H1 (cell line): ENCODE results near the gene CD52. TPM values are rescaled to one million over a fixed set of nuclear protein-coding genes. Genes with fewer than 3 reads are reported as not detected.

ENCODE experiments used
- CTCF ChIA-PET: fragments of 300-600 bp; sonication (Branson Sonifier 250); formaldehyde crosslinking; loops from one replicate; lab custom pipeline; 2021; ENCODE audit not compliant: partially characterized antibody; lab: Charles Lee
- POLR2A ChIA-PET: fragments of 300-600 bp; sonication (Branson Sonifier 250); formaldehyde crosslinking; loops from one replicate; lab custom pipeline; 2021; ENCODE audit warnings: inconsistent platforms; ENCODE audit not compliant: partially characterized antibody; lab: Charles Lee
- DNase-seq, 2 experiments: peaks; one replicate each; pipeline versions ENCODE4 v3.0.0 to v3.0.0-alpha.2; 2010 to 2022; ENCODE audit warnings: low spot score in 2 of 2, low read depth in 1 of 2, mixed read lengths in 1 of 2
- FAIRE-seq: peaks from 2 replicates; lab custom pipeline; 2011; peaks lifted over from hg19 to GRCh38; lab: Jason Lieb, UNC
- H2AFZ ChIP-seq: 2 replicates; pipeline ENCODE4 v1.8.1; 2012; ENCODE audit warnings: low read length, inconsistent platforms
- H2AK5ac ChIP-seq: 2 replicates; pipeline ENCODE4 v1.6.1; 2013; ENCODE audit warnings: low read depth, low read length
- H2BK120ac ChIP-seq: replicated peaks from 2 replicates; pipeline ENCODE3; 2013; ENCODE audit warnings: low read depth, low read length, inconsistent platforms
- H2BK12ac ChIP-seq: 2 replicates; pipeline ENCODE4 v1.6.1; 2013; ENCODE audit warnings: low read depth, low read length
- H2BK15ac ChIP-seq: 2 replicates; pipeline ENCODE4 v1.6.1; 2013; ENCODE audit warnings: low read length
- H2BK20ac ChIP-seq: 2 replicates; pipeline ENCODE4 v1.6.1; 2013; ENCODE audit warnings: low read length
- H2BK5ac ChIP-seq: 2 replicates; pipeline ENCODE4 v1.6.1; 2013; ENCODE audit warnings: low read depth, low read length
- H3K14ac ChIP-seq: 2 replicates; pipeline ENCODE4 v1.6.1; 2013; ENCODE audit warnings: inconsistent platforms; ENCODE audit not compliant: insufficient read length
- H3K18ac ChIP-seq: 2 replicates; pipeline ENCODE4 v1.6.1; 2013; ENCODE audit warnings: low read length; ENCODE audit errors: extremely low read depth
- H3K23ac ChIP-seq: 2 replicates; pipeline ENCODE4 v1.6.1; 2013; ENCODE audit warnings: inconsistent platforms; ENCODE audit not compliant: insufficient read length
- H3K23me2 ChIP-seq: 2 replicates; pipeline ENCODE4 v1.6.1; 2013; ENCODE audit warnings: low read depth, low read length
- H3K27ac ChIP-seq: 2 replicates; pipeline ENCODE4 v1.6.1; 2011; ENCODE audit warnings: low read depth, low read length, inconsistent platforms
- H3K27me3 ChIP-seq, 4 experiments: replicated peaks in 1 of 4; 1 replicate in 1 of 4; 2 replicates in 3 of 4; pipeline versions ENCODE4 v1.6.1 to v1.8.1; 2011 to 2013; ENCODE audit warnings: low read length in 3 of 4, mild to moderate bottlenecking in 3 of 4, inconsistent platforms in 2 of 4, mixed read lengths in 2 of 4, moderate library complexity in 1 of 4; ENCODE audit not compliant: control insufficient read depth in 3 of 4, insufficient read depth in 3 of 4; ENCODE audit errors: extremely low read depth in 1 of 4
- H3K36me3 ChIP-seq, 4 experiments: 2 replicates each; pipeline versions ENCODE4 v1.6.1 to v1.8.1; 2011 to 2013; ENCODE audit warnings: mild to moderate bottlenecking in 4 of 4, low read length in 3 of 4, moderate library complexity in 2 of 4, control low read depth in 1 of 4, inconsistent platforms in 1 of 4; ENCODE audit not compliant: insufficient read depth in 4 of 4, control insufficient read depth in 2 of 4
- H3K4ac ChIP-seq: replicated peaks from 2 replicates; pipeline ENCODE3; 2013; ENCODE audit warnings: low read length, low read depth, mixed read lengths, inconsistent platforms; ENCODE audit not compliant: insufficient read length
- H3K4me1 ChIP-seq, 4 experiments: replicated peaks in 1 of 4; 1 replicate in 1 of 4; 2 replicates in 3 of 4; pipeline versions ENCODE4 v1.6.1 to v1.8.1; 2011 to 2013; ENCODE audit warnings: low read length in 3 of 4, inconsistent platforms in 2 of 4, mixed read lengths in 1 of 4; ENCODE audit not compliant: insufficient read depth in 4 of 4, control insufficient read depth in 3 of 4
- H3K4me2 ChIP-seq, 2 experiments: 2 replicates each; pipeline versions ENCODE4 v1.6.1 to v1.8.1; 2011 to 2013; ENCODE audit warnings: low read depth in 2 of 2, low read length in 2 of 2, control low read depth in 1 of 2, inconsistent platforms in 1 of 2, mild to moderate bottlenecking in 1 of 2; ENCODE audit not compliant: insufficient read depth in 1 of 2
- H3K4me3 ChIP-seq, 4 experiments: fragments of 200-600, 300-600 bp in 1 of 4; sonication (generic), shearing (Covaris generic), sonication (Bioruptor Twin) in 1 of 4; 2 replicates each; pipeline versions ENCODE4 v1.5.1 to v1.8.1; 2011 to 2016; ENCODE audit warnings: low read length in 4 of 4, low read depth in 3 of 4, control low read depth in 2 of 4, inconsistent platforms in 2 of 4, mild to moderate bottlenecking in 2 of 4, mixed read lengths in 1 of 4, moderate library complexity in 1 of 4; ENCODE audit not compliant: insufficient read depth in 2 of 4; ENCODE audit errors: extremely low read depth in 1 of 4
- H3K56ac ChIP-seq: replicated peaks from 2 replicates; pipeline ENCODE3; 2013; ENCODE audit warnings: low read depth, mild to moderate bottlenecking, mixed read lengths, low read length, inconsistent platforms; ENCODE audit not compliant: insufficient read length
- H3K79me1 ChIP-seq: 2 replicates; pipeline ENCODE4 v1.6.1; 2013; ENCODE audit warnings: low read depth, low read length, control low read depth
- H3K79me2 ChIP-seq, 2 experiments: 2 replicates each; pipeline versions ENCODE4 v1.6.1 to v1.8.1; 2012 to 2013; ENCODE audit warnings: low read length in 2 of 2, mild to moderate bottlenecking in 2 of 2, inconsistent platforms in 1 of 2; ENCODE audit not compliant: insufficient read depth in 2 of 2, control insufficient read depth in 1 of 2
- H3K9ac ChIP-seq, 4 experiments: replicated peaks in 1 of 4; 1 replicate in 1 of 4; 2 replicates in 3 of 4; pipeline versions ENCODE4 v1.6.1 to v1.8.1; 2011 to 2013; ENCODE audit warnings: low read depth in 3 of 4, low read length in 3 of 4, control low read depth in 2 of 4, mild to moderate bottlenecking in 2 of 4, moderate library complexity in 2 of 4, inconsistent platforms in 1 of 4; ENCODE audit errors: extremely low read depth in 1 of 4
- H3K9me3 ChIP-seq, 2 experiments: 2 replicates each; pipeline versions ENCODE4 v1.6.1 to v1.8.1; 2012 to 2013; ENCODE audit warnings: mild to moderate bottlenecking in 2 of 2, moderate library complexity in 2 of 2, control low read depth in 1 of 2, inconsistent platforms in 1 of 2, low read depth in 1 of 2, low read length in 1 of 2, mixed read lengths in 1 of 2; ENCODE audit not compliant: insufficient read depth in 2 of 2
- H4K20me1 ChIP-seq, 2 experiments: replicated peaks in 1 of 2; 2 replicates each; pipeline versions ENCODE3 to v1.8.1; 2011 to 2013; ENCODE audit warnings: inconsistent platforms in 2 of 2, low read length in 2 of 2, mild to moderate bottlenecking in 1 of 2; ENCODE audit not compliant: insufficient read depth in 2 of 2, control insufficient read depth in 1 of 2
- H4K5ac ChIP-seq: 2 replicates; pipeline ENCODE4 v1.6.1; 2013; ENCODE audit warnings: low read length, low read depth, mixed read lengths, inconsistent platforms; ENCODE audit not compliant: insufficient read length
- H4K8ac ChIP-seq: 2 replicates; pipeline ENCODE4 v1.8.0; 2013; ENCODE audit warnings: mild to moderate bottlenecking, moderate library complexity, low read length, inconsistent platforms; ENCODE audit not compliant: insufficient read depth; ENCODE audit errors: extremely low read depth
- H4K91ac ChIP-seq: replicated peaks from 2 replicates; pipeline ENCODE3; 2013; ENCODE audit warnings: low read length, mixed read lengths, inconsistent platforms; ENCODE audit not compliant: insufficient read length
- BACH1 ChIP-seq: IDR thresholded peaks from 2 replicates; pipeline ENCODE4 v1.6.1; 2012; ENCODE audit warnings: low read length, improper control_type of control experiment
- BCL11A ChIP-seq, 2 experiments: IDR thresholded peaks; one replicate each; pipeline ENCODE4 v1.6.1; 2011; ENCODE audit warnings: low read depth in 2 of 2, low read length in 2 of 2, mild to moderate bottlenecking in 2 of 2
- CBX5 ChIP-seq: fragments of 300-800, 300-1000 bp; sonication (generic); IDR thresholded peaks from 2 replicates; pipeline ENCODE4 v1.7.1; 2016; ENCODE audit warnings: antibody characterized with exemption, low read length, low read depth
- CTBP2 ChIP-seq: IDR thresholded peaks from 2 replicates; pipeline ENCODE4 v1.7.0; 2011; ENCODE audit warnings: borderline replicate concordance, mild to moderate bottlenecking, moderate library complexity, mixed read lengths, low read length; ENCODE audit not compliant: insufficient read depth, insufficient read length
- E2F6 ChIP-seq: IDR thresholded peaks from 2 replicates; pipeline ENCODE4 v1.6.1; 2012; ENCODE audit warnings: inconsistent platforms
- HDAC2 ChIP-seq, 2 experiments: fragments of 300-600 bp in 1 of 2; sonication (generic) in 1 of 2; IDR thresholded peaks; 2 replicates each; pipeline ENCODE4 v1.6.1; 2011 to 2012; ENCODE audit warnings: low read depth in 2 of 2, low read length in 2 of 2, mild to moderate bottlenecking in 2 of 2, moderate library complexity in 2 of 2, borderline replicate concordance in 1 of 2, inconsistent platforms in 1 of 2
- HDAC6 ChIP-seq: IDR thresholded peaks from one replicate; pipeline ENCODE4 v1.7.1; 2012; ENCODE audit warnings: low read depth, mild to moderate bottlenecking, inconsistent platforms, low read length, moderate library complexity
- YY1 ChIP-seq: IDR thresholded peaks from 2 replicates; pipeline ENCODE4 v1.6.1; 2011; ENCODE audit warnings: low read depth, mild to moderate bottlenecking, low read length
- WGBS, 2 experiments: shearing (Covaris generic) in 1 of 2; methylation state at CpG; one replicate each; pipeline versions ENCODE4 v1.1.6 to v1.1.7; 2013 to 2015; ENCODE audit warnings: low lambda C conversion rate in 2 of 2, mixed read lengths in 2 of 2, inconsistent platforms in 1 of 2, low coverage in 1 of 2, missing lambda C conversion rate in 1 of 2; ENCODE audit not compliant: insufficient replicate concordance in 2 of 2, insufficient coverage in 1 of 2, insufficient read length in 1 of 2; ENCODE audit errors: extremely low coverage in 1 of 2, missing lambda C conversion rate in 1 of 2; 5-methylcytosine and 5-hydroxymethylcytosine counted together
- polyA plus RNA-seq, 7 experiments: library from polyadenylated mRNA; depleted of rRNA in 3 of 7; stranded (reverse) in 5 of 7; unstranded in 2 of 7; fragments of >200 nt in 5 of 7; fragments of 200-250 nt in 2 of 7; gene quantifications; 1 replicate in 5 of 7; 2 replicates in 1 of 7; 4 replicates in 1 of 7; pipeline versions ENCODE4 v1.2.1 to v1.2.3, GENCODE V29; 2011 to 2013; ENCODE audit warnings: missing spikeins in 2 of 7, mixed read lengths in 2 of 7
- total RNA-seq: library from RNA; stranded (reverse); fragmentation: NEBNext Ultra II Directional; extraction: Animal tissue kit (Norgen Biotek cat#: 25700); gene quantifications from 2 replicates; pipeline ENCODE4 v1.2.1, GENCODE V29; 2021

CD52 gene
- total and polyA plus RNA-seq, 2 of the 8 experiments (the other 6 are each of a cell fraction or from before 2014, with no cell fraction given), result 2.4 to 3.1 TPM

DNA sequence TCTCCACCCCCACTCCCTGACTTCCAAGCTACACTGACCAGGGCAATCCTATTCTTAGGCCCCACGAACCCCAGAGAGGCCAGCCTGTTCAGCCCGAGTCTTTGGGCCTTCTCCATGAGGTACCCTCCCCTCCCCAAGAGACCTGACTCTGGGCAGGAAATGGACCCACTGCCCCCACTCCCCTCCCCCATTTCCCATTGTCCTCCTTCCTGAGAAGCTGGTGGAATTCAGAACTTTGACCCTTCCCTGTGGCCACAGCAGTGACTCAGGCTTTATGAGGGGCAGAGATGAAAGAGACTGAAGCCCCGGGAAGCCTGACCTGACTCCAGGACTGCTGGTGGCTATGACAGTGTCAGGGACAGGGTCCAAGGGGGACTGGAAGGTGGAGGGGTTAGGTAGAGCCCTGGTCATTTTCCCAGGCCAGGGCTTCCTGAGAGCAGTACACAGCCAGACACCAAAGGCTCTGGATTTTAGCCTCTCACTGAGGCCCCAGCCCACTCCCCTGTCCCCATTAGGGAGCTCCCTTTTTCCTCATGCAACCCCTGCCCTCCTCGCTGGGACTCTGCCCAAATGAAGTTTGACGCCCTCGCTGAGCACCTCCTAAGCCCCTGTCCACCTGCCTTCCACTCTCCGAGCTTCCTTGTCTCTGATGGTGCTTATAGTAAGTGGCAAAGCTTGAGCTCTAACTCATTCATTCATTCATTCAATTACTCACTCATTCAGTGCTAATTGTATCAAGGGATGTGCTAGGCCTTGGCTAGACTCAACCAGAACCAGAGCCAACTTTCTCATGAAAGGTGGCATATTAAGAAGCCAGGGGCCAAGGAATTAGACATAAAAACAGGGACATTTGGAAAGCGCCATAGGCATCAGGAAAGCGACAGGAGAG lies 33.2 kb downstream of the CD52 start:
- Histone ChIP-seq H3K23me2 (no peaks in the 10 kb centered on the region), H3K79me1 (peaks cover 2% of the 10 kb centered on the region; the same call in 1 of the 2 replicates), H4K20me1 (peaks cover 0 to 1% of the 10 kb centered on the region in 2 experiments), H2AK5ac (no peak overlapping the region; the same call in 1 of the 2 replicates), H3K4me3 (no peak overlapping the region), H3K18ac (peak overlapping the region; percentile 71; the same call in 1 of the 2 replicates), H2BK120ac (no peak overlapping the region), H2AFZ (no peak overlapping the region), H3K27me3 (no peaks in the 10 kb centered on the region), H4K8ac (no peak overlapping the region), H4K5ac (no peak overlapping the region), H3K36me3 (no peaks in the 10 kb centered on the region), H3K9me3 (no peaks in the 10 kb centered on the region), H3K56ac (no peak overlapping the region), H3K27ac (peak overlapping the region; percentile 3; the same call in 1 of the 2 replicates), H3K4me1 (peaks cover 5 to 24% (median 9%) of the 10 kb centered on the region in 4 experiments), H4K91ac (peak overlapping the region; percentile 22), H3K23ac (no peak overlapping the region), H3K9ac (no peak overlapping the region; a peak in 1 of 7 replicates), H2BK12ac (peak overlapping the region; percentile 88; the same call in 1 of the 2 replicates), H3K4ac (no peak overlapping the region), H2BK15ac (no peak overlapping the region), H2BK5ac (peak overlapping the region; percentile 36), H3K79me2 (no peaks in the 10 kb centered on the region), H2BK20ac (0 out of 2 replicates have a peak overlapping the region, but pooled peaks have one; percentile 41), H3K14ac (no peak overlapping the region), H3K4me2 (peak overlapping the region; percentile 26 to 35; a peak in 3 of 4 replicates)
- ChIA-PET POLR2A (interaction anchor here (0.7 to 6.3 kb wide), 14 partner anchors 9 to 125 kb away, joined by 3 to 44 read pairs (median 4); partner anchors contain the start of genes LIN28A and SH3BGRL3), CTCF (interaction anchor here (0.8 to 6.6 kb wide), 12 partner anchors 8 to 438 kb away, joined by 3 to 52 read pairs (median 4); partner anchors contain the start of genes LIN28A and SH3BGRL3)
- whole genome bisulfite sequencing, 2 experiments, result 78% methylated on average over 9 of the region's 9 CpGs; no CpG with 5 or more reads in 1 of the 2 experiments
- TF ChIP-seq CBX5 (no peak), E2F6 (no peak), BACH1 (0 out of 2 replicates have a peak, but pooled peaks have one; percentile 28), HDAC2 (IDR thresholded peaks at IDR 0.05; ENCODE audit: borderline replicate concordance in 1 of 2, low read depth in 2 of 2, low read length in 2 of 2) (peak in 1 of 2 experiments; percentile 30; a peak in 1 of 4 replicates), YY1 (no peak), HDAC6 (no peak), CTBP2 (no peak), BCL11A (IDR thresholded peaks at IDR 0.05; ENCODE audit: low read depth in 2 of 2, low read length in 2 of 2) (no peak)
- no peak for FAIRE-seq
- no peak for DNase-seq
